A549 (cell line): ENCODE measurements around the gene USP54. TPM values are rescaled to one million over a fixed set of nuclear protein-coding genes. Genes with fewer than 3 reads are reported as not detected.
A peak's percentile ranks its signal among the peaks of the same experiment; 100 is the strongest.

ENCODE experiments used
- ATAC-seq, 2 experiments: fragments of 200-7000 bp in 1 of 2; fragments of >200 bp in 1 of 2; cut with Nextera tagmentation in 1 of 2; cut with Tn5 transposase in 1 of 2; 3 replicates each; pipeline versions ENCODE4 v1.8.0 to v1.9.1; 2018 to 2020; ENCODE audit warnings: mild to moderate bottlenecking in 1 of 2, moderate library complexity in 1 of 2
- CTCF ChIA-PET: fragments of 300-600 bp; sonication (Branson Sonifier 250); formaldehyde crosslinking; extraction: SDS; loops from one replicate; lab custom pipeline; 2021; ENCODE audit warnings: antibody characterized with exemption, inconsistent platforms; lab: Yijun Ruan, JAX
- POLR2A ChIA-PET: fragments of 350-600 bp; formaldehyde crosslinking; extraction: SDS; loops from one replicate; lab custom pipeline; 2021; ENCODE audit warnings: antibody characterized with exemption, inconsistent platforms; lab: Yijun Ruan, JAX
- DNase-seq, 2 experiments: peaks; one replicate each; pipeline versions ENCODE4 v3.0.0 to v3.0.0-alpha.2; 2011 to 2016; ENCODE audit warnings: low read depth in 1 of 2, low spot score in 1 of 2
- FAIRE-seq: peaks from 2 replicates; lab custom pipeline; 2011; peaks lifted over from hg19 to GRCh38; lab: Jason Lieb, UNC
- H3K27ac ChIP-seq, 2 experiments: fragments of >200 bp; sonication (Bioruptor Twin); formaldehyde crosslinking; 3 replicates each; pipeline ENCODE4 v1.5.1; 2016 to 2017
- H3K4me1 ChIP-seq: fragments of >200 bp; sonication (Bioruptor Twin); formaldehyde crosslinking; 3 replicates; pipeline ENCODE4 v1.6.1; 2016
- H3K4me2 ChIP-seq: fragments of >200 bp; sonication (Bioruptor Twin); formaldehyde crosslinking; 3 replicates; pipeline ENCODE4 v1.6.1; 2016
- H3K4me3 ChIP-seq: fragments of >200 bp; sonication (Bioruptor Twin); formaldehyde crosslinking; 3 replicates; pipeline ENCODE4 v1.5.1; 2016
- H3K9me3 ChIP-seq: fragments of >200 bp; sonication (Bioruptor Twin); formaldehyde crosslinking; 3 replicates; pipeline ENCODE4 v1.6.1; 2016
- CBX2 ChIP-seq: fragments of 200-600 bp; sonication (generic); IDR thresholded peaks from 2 replicates; pipeline ENCODE4 v1.6.1; 2016; ENCODE audit warnings: low read depth, mild to moderate bottlenecking, borderline replicate concordance
- CHD4 ChIP-seq: fragments of 200-600 bp; sonication (generic); IDR thresholded peaks from 2 replicates; pipeline ENCODE4 v1.6.1; 2016; ENCODE audit warnings: antibody characterized with exemption, mild to moderate bottlenecking, borderline replicate concordance
- EP300 ChIP-seq, 2 experiments: fragments of >200 bp; sonication (Bioruptor Twin); formaldehyde crosslinking; IDR thresholded peaks; 2 replicates in 1 of 2; 3 replicates in 1 of 2; pipeline ENCODE4 v1.6.1; 2016 to 2017
- ESRRA ChIP-seq: fragments of 150-350 bp; IDR thresholded peaks from 2 replicates; pipeline ENCODE4 v1.6.1; 2014; ENCODE audit warnings: mild to moderate bottlenecking, low read length, borderline replicate concordance
- FOSB ChIP-seq: fragments of 250-450 bp; sonication (Bioruptor Pico); IDR thresholded peaks from 2 replicates; pipeline ENCODE4 v1.5.0; 2020; ENCODE audit warnings: mild to moderate bottlenecking, moderate library complexity
- FOSL2 ChIP-seq, 2 experiments: fragments of 450-650 bp in 1 of 2; fragments of >200 bp in 1 of 2; sonication (Bioruptor Twin) in 1 of 2; formaldehyde crosslinking; IDR thresholded peaks; 2 replicates each; pipeline versions ENCODE4 v1.5.0 to v1.6.1; 2016 to 2020; ENCODE audit warnings: mild to moderate bottlenecking in 1 of 2, moderate library complexity in 1 of 2
- HES2 ChIP-seq: fragments of >200 bp; sonication (Bioruptor Twin); formaldehyde crosslinking; IDR thresholded peaks from 2 replicates; pipeline ENCODE4 v1.6.1; 2016
- HOXB5 ChIP-seq: fragments of 250-450 bp; sonication (Bioruptor Pico); IDR thresholded peaks from 2 replicates; pipeline ENCODE4 v1.5.0; 2020; ENCODE audit warnings: mild to moderate bottlenecking, moderate library complexity
- KDM1A ChIP-seq: fragments of 200-600 bp; sonication (generic); IDR thresholded peaks from 2 replicates; pipeline ENCODE4 v1.6.1; 2016; ENCODE audit warnings: low read depth, mild to moderate bottlenecking
- KDM5A ChIP-seq: fragments of 200-600 bp; sonication (generic); IDR thresholded peaks from 2 replicates; pipeline ENCODE4 v1.6.1; 2016; ENCODE audit warnings: antibody characterized with exemption, mild to moderate bottlenecking
- MAFK ChIP-seq: fragments of 450-650 bp; IDR thresholded peaks from 2 replicates; pipeline ENCODE4 v1.6.1; 2014; ENCODE audit not compliant: partially characterized antibody
- MAZ ChIP-seq: fragments of 150-350 bp; IDR thresholded peaks from 2 replicates; pipeline ENCODE4 v1.6.1; 2014; ENCODE audit warnings: antibody characterized with exemption, low read depth, low read length, borderline replicate concordance
- RARB ChIP-seq: fragments of 250-450 bp; sonication (Bioruptor Pico); IDR thresholded peaks from 2 replicates; pipeline ENCODE4 v1.8.0; 2021; ENCODE audit warnings: mild to moderate bottlenecking, moderate library complexity
- RNF2 ChIP-seq: fragments of 200-600 bp; sonication (generic); IDR thresholded peaks from 2 replicates; pipeline ENCODE4 v1.6.1; 2016; ENCODE audit warnings: low read depth, mild to moderate bottlenecking, antibody characterized with exemption, moderate library complexity, borderline replicate concordance
- SMC3 ChIP-seq: fragments of >200 bp; sonication (Bioruptor Twin); formaldehyde crosslinking; IDR thresholded peaks from 3 replicates; pipeline ENCODE4 v1.6.1; 2018; ENCODE audit warnings: inconsistent platforms
- SREBF2 ChIP-seq: fragments of 450-650 bp; IDR thresholded peaks from 2 replicates; pipeline ENCODE4 v1.6.1; 2014; ENCODE audit warnings: mild to moderate bottlenecking, moderate library complexity
- TFCP2L1 ChIP-seq: fragments of 250-450 bp; sonication (Bioruptor Pico); IDR thresholded peaks from 2 replicates; pipeline ENCODE4 v1.5.0; 2021; ENCODE audit warnings: mild to moderate bottlenecking
- ZSCAN20 ChIP-seq: fragments of 250-450 bp; sonication (Bioruptor Pico); IDR thresholded peaks from 2 replicates; pipeline ENCODE4 v1.8.0; 2022; ENCODE audit warnings: mild to moderate bottlenecking, moderate library complexity
- WGBS: methylation state at CpG from one replicate; pipeline ENCODE4 v1.1.6; 2017; ENCODE audit errors: missing lambda C conversion rate; 5-methylcytosine and 5-hydroxymethylcytosine counted together
- polyA plus RNA-seq, 4 experiments: library from polyadenylated mRNA; depleted of rRNA in 3 of 4; stranded (reverse); fragments of >200 nt; fragmentation: RNase III in 1 of 4; extraction: RNeasy Plus Mini Kit Qiagen cat#74134 plus additional on column Dnase treatment in 1 of 4; gene quantifications; 2 replicates in 3 of 4; 3 replicates in 1 of 4; pipeline ENCODE4 v1.2.3, GENCODE V29; 2011 to 2017
- TF ChIP-seq, protein P1 (sequence below): fragments of 450-650 bp; IDR thresholded peaks from 2 replicates; pipeline ENCODE4 v1.6.1; 2014; ENCODE audit warnings: antibody characterized with exemption
- TF ChIP-seq, protein P2 (sequence below): fragments of 250-450 bp; sonication (Bioruptor Pico); IDR thresholded peaks from 2 replicates; pipeline ENCODE4 v1.5.0; 2021; ENCODE audit warnings: mild to moderate bottlenecking, moderate library complexity, borderline replicate concordance
- TF ChIP-seq, protein P3 (sequence below): fragments of 250-450 bp; sonication (Bioruptor Pico); IDR thresholded peaks from 2 replicates; pipeline ENCODE4 v1.5.0; 2020; ENCODE audit warnings: low read depth, mild to moderate bottlenecking, moderate library complexity

USP54 gene
- polyA plus RNA-seq, 2 of the 4 experiments (the other 2 are of a cell fraction) = 8.8 to 32.5 TPM

DNA sequence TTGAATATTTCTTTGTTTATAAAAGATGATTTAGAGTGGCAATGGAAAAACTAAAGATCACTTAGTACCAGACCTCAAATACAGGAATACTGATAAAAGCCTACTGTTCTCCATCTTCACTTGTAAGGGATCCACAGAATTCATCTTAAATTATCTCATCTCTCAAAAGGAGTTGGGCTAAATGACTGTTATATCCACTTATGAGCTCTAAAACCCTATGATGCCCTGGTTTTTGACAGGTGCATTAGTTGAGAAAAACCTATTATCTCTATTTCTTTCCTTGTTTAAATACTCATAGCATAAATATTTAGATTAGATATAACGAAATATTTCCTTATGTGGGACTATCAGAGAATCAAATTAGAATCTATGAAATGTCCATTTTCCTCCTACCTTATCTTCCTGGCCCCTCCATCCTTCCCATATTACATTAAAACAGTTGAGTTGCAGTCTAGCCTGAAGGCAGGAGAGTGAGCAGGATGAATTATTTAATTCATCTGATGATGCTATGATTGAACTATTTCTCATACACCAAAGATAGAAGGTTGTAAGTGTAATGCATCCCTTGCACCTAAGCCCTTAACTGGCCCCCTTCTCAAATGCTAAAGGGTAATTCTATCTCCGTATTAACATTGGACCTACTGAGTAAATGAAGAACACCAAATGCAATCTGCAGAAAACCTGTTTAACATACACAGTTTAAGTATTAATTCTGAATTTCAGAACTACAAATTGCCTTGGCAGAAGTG lies 125.0 kb downstream of the USP54 start:
- no peaks in the 10 kb centered on the region for H3K4me1 ChIP-seq
- no peak for DNase-seq
- FAIRE-seq = no peak
- H3K27ac ChIP-seq = no peak overlapping the region
- 91% methylated on average over 2 of the region's 2 CpGs for WGBS
- no peak for ATAC-seq
- H3K9me3 ChIP-seq = no peaks in the 10 kb centered on the region
- CTCF ChIA-PET = interaction anchor here (0.6 to 0.7 kb wide), 2 partner anchors 12 to 34 kb away, joined by 3 read pairs; no protein-coding TSS in a partner anchor
- TF ChIP-seq, protein P1, sequence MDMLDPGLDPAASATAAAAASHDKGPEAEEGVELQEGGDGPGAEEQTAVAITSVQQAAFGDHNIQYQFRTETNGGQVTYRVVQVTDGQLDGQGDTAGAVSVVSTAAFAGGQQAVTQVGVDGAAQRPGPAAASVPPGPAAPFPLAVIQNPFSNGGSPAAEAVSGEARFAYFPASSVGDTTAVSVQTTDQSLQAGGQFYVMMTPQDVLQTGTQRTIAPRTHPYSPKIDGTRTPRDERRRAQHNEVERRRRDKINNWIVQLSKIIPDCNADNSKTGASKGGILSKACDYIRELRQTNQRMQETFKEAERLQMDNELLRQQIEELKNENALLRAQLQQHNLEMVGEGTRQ = no peak
- no peak for TF ChIP-seq TFCP2L1 (CRISPR knock-in tag)
- TF ChIP-seq MAFK = no peak
- TF ChIP-seq, protein P2, sequence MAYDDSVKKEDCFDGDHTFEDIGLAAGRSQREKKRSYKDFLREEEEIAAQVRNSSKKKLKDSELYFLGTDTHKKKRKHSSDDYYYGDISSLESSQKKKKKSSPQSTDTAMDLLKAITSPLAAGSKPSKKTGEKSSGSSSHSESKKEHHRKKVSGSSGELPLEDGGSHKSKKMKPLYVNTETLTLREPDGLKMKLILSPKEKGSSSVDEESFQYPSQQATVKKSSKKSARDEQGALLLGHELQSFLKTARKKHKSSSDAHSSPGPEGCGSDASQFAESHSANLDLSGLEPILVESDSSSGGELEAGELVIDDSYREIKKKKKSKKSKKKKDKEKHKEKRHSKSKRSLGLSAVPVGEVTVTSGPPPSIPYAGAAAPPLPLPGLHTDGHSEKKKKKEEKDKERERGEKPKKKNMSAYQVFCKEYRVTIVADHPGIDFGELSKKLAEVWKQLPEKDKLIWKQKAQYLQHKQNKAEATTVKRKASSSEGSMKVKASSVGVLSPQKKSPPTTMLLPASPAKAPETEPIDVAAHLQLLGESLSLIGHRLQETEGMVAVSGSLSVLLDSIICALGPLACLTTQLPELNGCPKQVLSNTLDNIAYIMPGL (CRISPR knock-in tag) = no peak
- TF ChIP-seq HOXB5 (CRISPR knock-in tag) = no peak
- TF ChIP-seq SREBF2 = no peak
- no peak for TF ChIP-seq CBX2
- TF ChIP-seq EP300 (IDR thresholded peaks at IDR 0.05) = no peak
- TF ChIP-seq HES2 = no peak
- no peak for TF ChIP-seq ZSCAN20 (CRISPR knock-in tag)
- no peak for TF ChIP-seq KDM1A
- no peak for TF ChIP-seq FOSB (CRISPR knock-in tag)
- TF ChIP-seq ESRRA = no peak
- TF ChIP-seq FOSL2 (IDR thresholded peaks at IDR 0.05) = no peak
- TF ChIP-seq FOSL2 (CRISPR knock-in tag; IDR thresholded peaks at IDR 0.05) = no peak
- no peak for TF ChIP-seq RARB
- no peak for TF ChIP-seq KDM5A
- TF ChIP-seq CHD4 = no peak
- TF ChIP-seq, protein P3, sequence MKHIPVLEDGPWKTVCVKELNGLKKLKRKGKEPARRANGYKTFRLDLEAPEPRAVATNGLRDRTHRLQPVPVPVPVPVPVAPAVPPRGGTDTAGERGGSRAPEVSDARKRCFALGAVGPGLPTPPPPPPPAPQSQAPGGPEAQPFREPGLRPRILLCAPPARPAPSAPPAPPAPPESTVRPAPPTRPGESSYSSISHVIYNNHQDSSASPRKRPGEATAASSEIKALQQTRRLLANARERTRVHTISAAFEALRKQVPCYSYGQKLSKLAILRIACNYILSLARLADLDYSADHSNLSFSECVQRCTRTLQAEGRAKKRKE (CRISPR knock-in tag) = no peak
- TF ChIP-seq SMC3 = no peak
- TF ChIP-seq RNF2 = no peak
- H3K4me2 ChIP-seq = no peak overlapping the region
- no peak overlapping the region for H3K4me3 ChIP-seq
- POLR2A ChIA-PET = no interaction called here

GRCh38 chr10:73460897-73461296 lies 130.2 kb downstream of the USP54 start:
- FAIRE-seq (no peak), DNase-seq (no peak), ATAC-seq (no peak)
- Histone ChIP-seq H3K9me3 (no peaks in the 10 kb centered on the region), H3K4me3 (no peak overlapping the region), H3K4me1 (no peaks in the 10 kb centered on the region), H3K27ac (no peak overlapping the region), H3K4me2 (no peak overlapping the region)
- ChIA-PET POLR2A (no interaction called here), CTCF (no interaction called here)
- TF ChIP-seq MAZ (no peak), MAFK (peak; percentile 64)
- WGBS = 88% methylated on average over 4 of the region's 4 CpGs
